A375 (cell line): ENCODE measurements around the gene HYAL1. TPM values are rescaled to one million over a fixed set of nuclear protein-coding genes. Genes with fewer than 3 reads are reported as not detected.

ENCODE experiments used
- total RNA-seq: library from RNA; depleted of rRNA; stranded (reverse); fragments of >200 nt; shearing (Covaris generic); gene quantifications from 2 replicates; pipeline ENCODE4 v1.2.3, GENCODE V29; 2014; rRNA removed

Gene HYAL1, protein sequence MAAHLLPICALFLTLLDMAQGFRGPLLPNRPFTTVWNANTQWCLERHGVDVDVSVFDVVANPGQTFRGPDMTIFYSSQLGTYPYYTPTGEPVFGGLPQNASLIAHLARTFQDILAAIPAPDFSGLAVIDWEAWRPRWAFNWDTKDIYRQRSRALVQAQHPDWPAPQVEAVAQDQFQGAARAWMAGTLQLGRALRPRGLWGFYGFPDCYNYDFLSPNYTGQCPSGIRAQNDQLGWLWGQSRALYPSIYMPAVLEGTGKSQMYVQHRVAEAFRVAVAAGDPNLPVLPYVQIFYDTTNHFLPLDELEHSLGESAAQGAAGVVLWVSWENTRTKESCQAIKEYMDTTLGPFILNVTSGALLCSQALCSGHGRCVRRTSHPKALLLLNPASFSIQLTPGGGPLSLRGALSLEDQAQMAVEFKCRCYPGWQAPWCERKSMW
- 0.32 and 0.34 TPM in 2 replicates for total RNA-seq

DNA sequence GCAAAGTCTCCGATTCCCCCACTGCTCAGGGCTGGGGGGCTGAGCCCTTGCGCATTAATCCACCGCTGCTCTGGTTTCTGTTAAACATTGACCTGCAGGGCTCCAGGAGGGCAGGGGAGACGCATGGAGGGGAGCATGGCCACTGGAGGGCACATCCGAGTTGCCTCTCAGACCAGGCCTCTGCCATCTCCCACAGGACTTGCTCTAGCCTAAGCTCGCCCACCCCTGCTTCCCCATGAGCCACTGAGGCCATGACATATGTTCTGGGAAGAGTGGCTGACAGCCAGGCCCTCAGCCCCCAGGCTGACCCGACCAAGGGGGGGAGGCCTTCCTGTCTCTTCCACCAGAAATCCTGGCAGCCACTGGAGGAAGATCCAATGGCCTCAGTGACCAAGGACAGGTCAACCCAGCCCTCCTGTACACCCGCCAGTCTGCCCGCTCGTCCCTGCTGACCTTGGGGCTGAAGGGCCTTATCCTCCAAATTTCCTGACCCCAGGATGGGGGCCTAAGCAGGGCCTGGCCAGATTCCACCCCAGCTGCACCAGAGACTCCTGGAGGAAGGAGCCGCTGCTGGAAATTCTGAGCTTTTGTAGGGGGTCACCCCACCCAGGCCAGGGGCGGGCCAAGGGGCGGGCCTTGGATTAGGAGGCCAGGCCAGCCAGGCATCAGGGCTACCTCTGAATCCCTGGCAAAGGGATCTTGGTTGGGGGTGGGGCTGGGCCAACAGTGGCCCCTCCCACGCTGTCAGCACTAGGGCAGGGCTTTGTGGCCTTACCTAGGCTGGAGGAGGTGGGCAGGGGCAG is at the start of gene HYAL1:
Gene HYAL1, minus strand, starts transcription at position 562 of the 803 bp plus-strand sequence. CDS start 618 bp downstream, outside the sequence.

DNA sequence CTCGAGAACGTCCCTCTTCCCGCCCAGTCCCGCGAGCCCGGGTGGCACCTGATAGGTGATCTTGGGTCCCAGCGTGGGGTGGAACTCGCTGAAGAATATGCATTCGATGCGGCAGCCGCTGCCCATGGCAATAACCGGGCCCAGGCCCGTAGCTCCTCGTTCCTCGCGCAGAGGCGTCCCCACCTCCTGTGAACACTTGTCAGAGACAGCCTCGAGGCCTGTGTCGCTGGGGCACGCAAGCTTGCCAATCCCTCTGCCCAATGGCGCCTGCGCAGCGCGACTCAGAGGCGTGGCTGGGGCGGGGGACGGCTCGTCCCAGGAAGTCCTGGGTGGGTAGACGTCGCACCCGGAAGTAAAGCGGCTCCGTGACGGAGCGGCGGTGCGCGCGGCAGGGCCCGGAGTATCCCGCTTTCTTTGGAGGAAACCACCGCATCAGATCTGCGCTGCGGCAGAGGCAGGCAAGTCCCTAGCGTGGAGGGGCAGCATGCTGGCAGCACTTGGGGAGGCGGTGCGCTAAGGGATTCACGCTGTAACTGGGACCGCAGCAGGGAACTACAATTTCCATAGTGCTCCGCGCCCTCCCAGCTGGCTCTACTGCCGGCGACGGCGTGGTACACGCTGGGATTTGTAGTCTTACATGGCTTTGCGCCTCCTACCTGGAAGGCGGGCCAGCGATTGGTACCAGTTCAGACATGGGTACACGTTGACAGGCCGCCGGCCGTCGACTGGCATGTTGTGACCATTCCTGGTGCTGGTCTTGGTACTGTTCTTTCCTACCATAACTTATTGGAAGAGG is 47.4 kb upstream of the HYAL1 start, which contains the start of the genes CYB561D2 and NPRL2:
Gene CYB561D2, plus strand, starts transcription at position 336 of the 796 bp plus-strand sequence. CDS start 572 bp downstream, outside the sequence.
Gene NPRL2, minus strand, starts transcription at position 249 of the 796 bp plus-strand sequence. Its CDS starts 123 bp downstream, at position 126.

DNA sequence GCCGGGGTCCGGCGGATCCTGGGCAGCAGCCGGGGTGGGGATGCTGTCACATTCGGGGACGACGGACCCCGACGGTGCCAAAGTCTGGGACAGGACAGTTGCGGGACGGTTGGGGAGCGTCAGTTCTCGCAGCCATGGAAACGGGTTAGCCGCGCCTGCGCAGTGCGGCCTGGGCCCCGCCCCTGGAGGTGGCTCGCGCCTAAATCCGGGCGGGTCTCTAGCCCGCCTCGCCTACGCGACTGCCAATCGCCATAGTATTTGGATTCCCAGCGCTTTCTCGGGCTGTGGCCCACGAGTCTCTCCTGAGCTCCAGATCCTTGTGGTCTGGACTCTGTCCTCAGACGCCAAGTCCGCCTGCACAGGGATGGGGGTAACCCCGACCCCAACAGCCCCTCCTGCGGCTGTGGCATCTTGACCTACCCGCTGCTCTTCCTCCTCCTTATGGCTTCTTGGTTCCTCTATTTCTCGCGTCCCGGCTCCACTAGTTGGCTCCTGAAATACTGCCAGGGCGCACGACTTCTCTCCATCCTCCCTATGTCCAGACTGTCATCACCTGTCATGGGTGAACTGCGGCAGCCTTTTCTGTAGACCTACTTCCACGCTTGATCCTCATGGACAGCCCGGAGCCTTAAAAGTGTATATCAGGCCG is 42.3 kb upstream of the HYAL1 start, which contains the start of gene ZMYND10:
Gene ZMYND10, minus strand, starts transcription at position 147 of the 649 bp plus-strand sequence. CDS start 153 bp downstream, outside the sequence.

DNA sequence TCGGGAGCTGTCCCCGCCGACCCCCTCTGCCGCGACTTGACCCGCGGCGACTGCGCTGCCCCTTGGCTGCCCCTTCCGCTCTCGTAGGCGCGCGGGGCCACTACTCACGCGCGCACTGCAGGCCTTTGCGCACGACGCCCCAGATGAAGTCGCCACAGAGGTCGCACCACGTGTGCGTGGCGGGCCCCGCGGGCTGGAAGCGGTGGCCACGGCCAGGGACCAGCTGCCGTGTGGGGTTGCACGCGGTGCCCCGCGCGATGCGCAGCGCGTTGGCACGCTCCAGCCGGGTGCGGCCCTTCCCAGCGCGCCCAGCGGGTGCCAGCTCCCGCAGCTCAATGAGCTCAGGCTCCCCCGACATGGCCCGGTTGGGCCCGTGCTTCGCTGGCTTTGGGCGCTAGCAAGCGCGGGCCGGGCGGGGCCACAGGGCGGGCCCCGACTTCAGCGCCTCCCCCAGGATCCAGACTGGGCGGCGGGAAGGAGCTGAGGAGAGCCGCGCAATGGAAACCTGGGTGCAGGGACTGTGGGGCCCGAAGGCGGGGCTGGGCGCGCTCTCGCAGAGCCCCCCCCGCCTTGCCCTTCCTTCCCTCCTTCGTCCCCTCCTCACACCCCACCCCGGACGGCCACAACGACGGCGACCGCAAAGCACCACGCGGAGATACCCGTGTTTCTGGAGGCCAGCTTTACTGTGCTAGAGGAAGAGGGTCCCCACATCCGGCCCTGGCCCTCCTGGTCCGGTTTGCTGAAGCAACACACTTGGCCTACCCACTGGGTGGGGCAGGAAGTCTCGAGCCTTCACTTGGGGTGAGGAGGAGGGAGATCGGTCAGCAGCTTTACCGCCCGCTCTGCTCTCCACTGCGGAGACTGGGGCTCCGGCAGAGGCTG is 37.3 kb upstream of the HYAL1 start, which contains the start of gene RASSF1:
Gene RASSF1, minus strand, starts transcription at position 389 of the 882 bp plus-strand sequence. Its CDS starts 31 bp downstream, at position 358.

DNA sequence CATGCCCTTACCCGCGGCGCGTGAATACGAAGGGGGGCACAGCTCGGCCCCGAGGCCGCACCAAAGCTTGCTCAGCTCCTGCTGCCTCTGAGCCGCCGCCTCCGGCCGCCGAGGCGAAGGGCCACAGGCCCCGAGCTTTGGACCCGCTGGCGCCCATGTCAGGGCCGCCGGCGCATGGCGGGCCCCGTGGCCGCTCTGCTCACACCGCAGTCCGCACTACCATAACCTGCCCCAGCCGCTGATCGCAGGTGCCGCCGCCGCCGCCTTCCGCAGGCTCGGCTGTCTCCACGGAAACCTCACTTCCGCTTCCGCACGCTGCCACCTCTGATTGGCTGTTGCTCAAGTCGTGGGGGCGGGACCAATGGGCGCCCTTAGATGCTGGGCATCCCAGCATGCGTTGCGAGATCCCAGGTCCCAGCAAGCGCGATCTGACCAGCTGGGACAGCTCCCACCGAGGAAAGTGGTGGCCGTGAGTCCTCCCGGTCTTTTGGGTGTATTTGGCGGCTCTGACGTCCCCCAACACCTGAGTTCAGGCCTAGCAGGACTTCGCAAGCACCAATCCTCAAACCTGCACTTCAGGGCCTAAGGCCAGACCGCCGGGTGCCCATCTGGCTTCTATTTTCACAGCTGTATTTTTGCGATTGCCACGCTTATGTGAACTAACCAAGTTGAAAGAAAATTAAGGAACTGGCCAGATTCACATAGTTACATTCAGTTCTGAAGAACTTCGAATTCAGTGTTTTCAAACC is 24.7 kb upstream of the HYAL1 start, which contains the start of gene TUSC2:
Gene TUSC2, minus strand, starts transcription at position 281 of the 749 bp plus-strand sequence. Its CDS starts 124 bp downstream, at position 157.

DNA sequence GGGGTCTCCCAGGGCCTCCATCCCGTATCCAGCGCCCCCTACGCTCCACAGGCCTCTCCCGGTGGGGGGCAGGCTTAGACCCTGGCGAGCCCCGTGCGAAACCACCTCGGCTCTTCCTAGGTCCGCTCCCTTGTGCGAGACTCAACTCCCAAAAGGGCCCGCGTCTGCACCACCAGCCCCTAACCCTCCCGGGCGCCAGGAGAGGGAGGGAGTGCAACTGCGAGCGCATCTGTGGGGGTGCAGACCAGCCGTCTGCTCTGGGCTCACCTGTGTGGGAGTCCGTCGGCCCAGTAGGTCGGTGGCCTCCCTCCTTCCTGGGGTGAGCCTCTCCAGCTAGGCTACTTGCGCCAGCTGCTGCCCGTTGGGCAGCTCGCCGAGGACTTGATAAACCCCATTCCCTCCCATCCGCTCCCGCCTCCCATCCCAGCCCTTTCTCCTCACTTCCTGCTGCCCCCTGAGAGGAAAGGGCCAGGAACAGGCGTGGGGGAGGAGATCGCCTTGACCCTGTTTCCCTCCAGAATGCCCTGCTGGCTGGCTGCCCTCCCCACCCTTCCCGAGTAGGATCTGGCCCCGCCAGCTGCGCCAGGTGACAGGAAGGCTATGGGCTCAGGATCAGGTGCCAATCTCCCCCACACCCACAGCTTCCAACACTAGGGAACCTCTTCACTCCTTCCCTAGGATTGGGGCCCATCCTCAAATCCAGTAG is 19.2 kb upstream of the HYAL1 start, which contains the start of gene HYAL2:
Gene HYAL2, minus strand, starts transcription at position 360 of the 706 bp plus-strand sequence. CDS start 2,256 bp downstream, outside the sequence.

DNA sequence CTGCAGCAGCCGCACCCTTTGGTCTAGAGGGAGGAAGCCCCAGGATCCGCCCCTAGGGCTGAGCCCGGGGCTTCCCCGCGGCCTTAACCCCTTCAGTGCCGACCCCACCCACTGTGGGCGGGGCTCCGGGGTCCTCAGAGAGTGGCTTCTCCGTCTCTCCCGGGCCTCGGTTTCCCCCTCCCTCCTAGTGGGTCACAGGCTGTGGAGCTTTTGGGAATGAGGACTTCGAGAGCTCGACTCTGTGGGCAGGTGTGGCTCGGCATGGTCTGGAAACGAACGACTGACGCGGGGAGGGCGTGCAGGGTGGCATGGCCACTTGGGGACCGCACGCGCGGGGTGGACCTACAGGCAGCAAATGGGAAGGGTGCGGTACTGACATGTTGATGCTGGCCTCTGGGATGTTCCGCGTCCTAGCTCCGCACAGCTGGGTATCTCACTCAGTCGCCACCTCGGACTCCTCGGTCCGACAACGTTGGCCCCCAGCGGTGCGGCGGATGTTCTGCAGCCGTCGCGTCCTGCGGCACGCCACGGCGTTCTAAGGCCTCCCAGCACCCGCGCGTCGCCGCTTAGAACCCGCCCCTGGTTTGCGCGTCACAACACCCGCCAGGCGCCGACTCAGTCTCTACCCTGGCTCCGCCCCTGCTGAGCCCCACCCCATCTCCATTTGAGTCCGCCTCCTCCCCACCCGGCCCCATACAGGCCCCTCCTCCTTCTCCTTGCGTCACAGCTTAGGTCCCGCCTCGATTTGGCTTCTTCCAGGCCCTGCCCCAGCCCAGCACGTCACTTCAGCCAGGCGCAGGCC is 4.3 kb downstream of the HYAL1 start, which contains the start of the genes HYAL3 and NAA80:
Gene HYAL3, minus strand, starts transcription at position 570 of the 802 bp plus-strand sequence. CDS start 3,803 bp downstream, outside the sequence.
Gene NAA80, minus strand, starts transcription at position 570 of the 802 bp plus-strand sequence. CDS start 1,942 bp downstream, outside the sequence.

DNA sequence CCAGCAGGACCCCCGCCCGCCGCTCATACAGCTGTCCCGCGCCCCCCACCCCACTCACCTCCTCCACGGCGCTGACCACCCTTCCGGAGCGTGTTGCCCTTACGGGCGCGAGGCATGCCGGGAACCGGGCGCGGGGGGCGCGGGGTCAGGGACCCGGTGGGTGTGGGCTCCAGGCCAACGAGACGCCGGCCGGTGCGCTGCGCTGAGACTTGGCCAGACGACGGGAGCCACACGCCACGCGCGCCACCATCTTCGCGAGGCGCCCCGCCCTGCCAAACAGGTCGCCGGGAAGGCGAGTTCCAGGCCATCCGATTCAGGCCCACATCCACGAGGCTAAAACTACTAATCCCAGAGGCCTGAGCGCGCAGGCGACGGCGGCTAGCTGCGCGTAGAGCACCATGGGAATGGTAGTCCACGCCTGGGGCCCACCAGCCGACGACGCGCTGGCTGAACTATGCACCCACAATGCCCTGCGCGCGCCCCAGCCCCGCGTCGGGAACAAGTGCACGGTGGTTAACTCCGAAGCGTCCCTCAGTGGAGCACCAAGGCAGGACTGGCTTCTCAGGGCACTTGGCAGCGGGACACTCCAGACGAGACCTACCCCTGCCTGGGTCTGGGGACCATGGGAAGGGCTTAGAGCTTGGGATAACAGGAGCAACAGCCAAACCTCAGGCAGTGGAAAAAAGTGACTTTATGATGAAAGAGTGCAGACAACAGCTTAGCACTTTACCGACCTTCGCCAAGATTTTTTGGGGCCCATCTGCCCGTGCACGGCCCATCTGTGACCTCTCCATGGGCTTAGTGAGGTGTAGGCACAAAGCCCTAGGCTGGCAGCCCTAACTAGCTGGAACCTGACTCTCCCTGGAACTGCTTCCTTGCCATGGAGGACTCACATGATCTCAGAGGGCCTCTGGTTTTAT is 11.0 kb downstream of the HYAL1 start, which contains the start of gene IFRD2:
Gene IFRD2, minus strand, starts transcription at position 271 of the 920 bp plus-strand sequence. Its CDS starts 155 bp downstream, at position 116.

DNA sequence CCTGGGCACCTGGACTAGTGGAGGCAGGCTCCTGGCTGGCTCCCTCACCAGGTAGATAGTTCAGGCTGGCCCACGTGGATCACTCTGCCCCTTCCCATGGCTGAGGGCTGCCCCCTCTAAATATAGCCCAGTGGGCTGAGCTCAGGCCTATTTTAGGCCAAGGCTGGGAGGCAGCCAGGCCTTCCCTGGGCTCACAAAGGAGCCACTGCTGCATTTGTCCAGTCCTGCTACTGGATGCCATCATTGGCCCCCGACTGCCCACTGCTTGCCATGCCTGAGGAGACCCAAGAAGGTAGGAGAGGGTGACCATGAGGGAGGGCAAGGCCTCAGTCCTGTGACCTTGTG is 24.5 kb downstream of the HYAL1 start, which contains the start of gene LSMEM2:
Gene LSMEM2, plus strand, starts transcription at position 208 of the 345 bp plus-strand sequence. Its CDS starts 27 bp downstream, at position 235.

DNA sequence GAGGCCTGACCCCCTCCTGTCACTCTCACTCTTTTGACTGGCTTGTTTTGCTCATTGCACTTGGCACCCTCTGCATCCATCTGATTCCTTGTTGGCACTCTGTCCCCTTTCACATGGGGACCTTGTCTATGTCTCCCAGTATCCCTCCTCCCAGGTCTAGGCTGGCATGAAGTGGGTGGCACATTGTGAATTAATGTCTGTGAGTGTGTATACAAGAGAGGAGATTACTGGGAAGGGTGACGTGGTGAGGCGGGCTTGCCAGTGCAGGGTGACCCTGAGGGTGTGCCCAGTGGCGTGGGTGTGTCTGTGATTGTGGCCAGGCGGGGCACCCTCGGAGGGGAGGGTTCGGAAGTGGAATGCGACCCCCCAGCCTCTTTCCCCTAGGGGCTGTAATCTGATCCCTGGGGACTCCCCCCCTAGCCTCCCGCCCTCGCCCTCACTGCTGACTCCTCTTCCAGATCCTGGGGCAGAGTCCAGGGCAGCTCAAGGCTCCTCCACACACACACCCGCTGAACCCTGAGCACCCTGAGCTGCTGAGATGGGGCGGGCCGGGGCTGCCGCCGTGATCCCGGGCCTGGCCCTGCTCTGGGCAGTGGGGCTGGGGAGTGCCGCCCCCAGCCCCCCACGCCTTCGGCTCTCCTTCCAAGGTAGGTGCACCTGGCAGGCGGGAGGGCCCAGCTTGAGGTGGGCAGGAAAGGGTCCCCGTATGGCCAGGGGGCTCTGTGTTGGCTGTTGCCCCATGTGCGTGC is 34.5 kb downstream of the HYAL1 start, which contains the start of gene SEMA3B:
Gene SEMA3B, plus strand, starts transcription at position 445 of the 749 bp plus-strand sequence. Its CDS starts 94 bp downstream, at position 539.

Other genes starting within 250 kb of the HYAL1 start
- 144 and 173 TPM in 2 replicates for gene RBM5, start 214.7 kb downstream of the HYAL1 start, total RNA-seq
- gene SEMA3F, start 148.2 kb downstream of the HYAL1 start, total RNA-seq = 10.4 and 17.0 TPM in 2 replicates
- not detected in 2 replicates for gene GNAT1, start 112.0 kb downstream of the HYAL1 start, total RNA-seq
- 0.34 and 0.53 TPM in 2 replicates for gene SLC38A3, start 98.3 kb downstream of the HYAL1 start, total RNA-seq
- 151 and 172 TPM in 2 replicates for gene GNAI2, start 67.4 kb downstream of the HYAL1 start, total RNA-seq
- 237 and 258 TPM in 2 replicates for gene SEMA3B, start 34.4 kb downstream of the HYAL1 start, total RNA-seq
- gene LSMEM2, start 24.5 kb downstream of the HYAL1 start, total RNA-seq = 0.15 and 1.2 TPM in 2 replicates
- 133 and 170 TPM in 2 replicates for gene IFRD2, start 11.1 kb downstream of the HYAL1 start, total RNA-seq
- 8.4 and 9.2 TPM in 2 replicates for gene HYAL3, start 4.2 kb downstream of the HYAL1 start, total RNA-seq
- 14.7 and 16.3 TPM in 2 replicates for gene NAA80, start 4.2 kb downstream of the HYAL1 start, total RNA-seq
- gene HYAL2, start 19.2 kb upstream of the HYAL1 start, total RNA-seq = 40.3 and 41.5 TPM in 2 replicates
- 82.0 and 86.7 TPM in 2 replicates for gene TUSC2, start 24.6 kb upstream of the HYAL1 start, total RNA-seq
- gene RASSF1, start 37.3 kb upstream of the HYAL1 start, total RNA-seq = 11.2 and 15.8 TPM in 2 replicates
- 1.9 and 4.0 TPM in 2 replicates for gene ZMYND10, start 42.2 kb upstream of the HYAL1 start, total RNA-seq
- gene NPRL2, start 47.2 kb upstream of the HYAL1 start, total RNA-seq = 39.1 and 43.1 TPM in 2 replicates
- gene CYB561D2, start 47.3 kb upstream of the HYAL1 start, total RNA-seq = 27.0 and 29.1 TPM in 2 replicates
- 54.7 and 59.0 TPM in 2 replicates for gene TMEM115, start 55.9 kb upstream of the HYAL1 start, total RNA-seq
- not detected in 2 replicates for gene CACNA2D2, start 200.1 kb upstream of the HYAL1 start, total RNA-seq